Suprapubic skin (tissue), 3 donors: ENCODE data around the gene NAALADL2.

Source experiments
- EP300 ChIP-seq: sonication (generic); formaldehyde crosslinking; IDR thresholded peaks from one replicate; pipeline ENCODE4 v1.6.1; 2017; ENCODE audit warnings: antibody characterized with exemption
- POLR2A ChIP-seq, 2 donors: fragments of 450-650 bp; IDR thresholded peaks; one replicate each; pipeline ENCODE4 v1.6.1; 2017; ENCODE audit warnings: antibody characterized with exemption in 2 of 2, mild to moderate bottlenecking in 2 of 2, moderate library complexity in 2 of 2
- TF ChIP-seq, protein P1 (sequence below), 2 donors: fragments of 200-600 bp in 1 of 2; fragments of 450-650 bp in 1 of 2; sonication (generic) in 1 of 2; IDR thresholded peaks; one replicate each; pipeline ENCODE4 v1.5.1; 2016 to 2019; ENCODE audit warnings: antibody characterized with exemption in 2 of 2, mild to moderate bottlenecking in 1 of 2, moderate library complexity in 1 of 2

DNA sequence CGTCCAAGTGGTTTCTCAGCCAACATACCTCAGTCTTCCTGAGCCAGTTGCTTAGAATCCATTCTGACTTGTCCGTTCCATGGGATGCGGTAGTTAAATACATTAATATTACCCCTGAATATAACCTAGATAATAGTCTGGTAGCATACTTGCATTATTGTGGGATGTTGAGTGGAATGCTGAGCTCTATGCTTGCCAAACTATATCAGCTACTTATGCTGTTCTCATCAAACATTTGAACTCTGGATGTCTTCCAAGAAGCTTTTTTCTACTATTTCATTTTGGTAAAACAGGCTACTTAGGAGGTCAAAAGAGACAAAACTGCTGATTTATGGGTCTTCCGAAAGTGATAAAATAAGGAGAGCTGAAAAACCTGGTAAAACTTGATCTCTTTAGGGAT lies 429.5 kb downstream of the NAALADL2 start:
- TF ChIP-seq, protein P1, sequence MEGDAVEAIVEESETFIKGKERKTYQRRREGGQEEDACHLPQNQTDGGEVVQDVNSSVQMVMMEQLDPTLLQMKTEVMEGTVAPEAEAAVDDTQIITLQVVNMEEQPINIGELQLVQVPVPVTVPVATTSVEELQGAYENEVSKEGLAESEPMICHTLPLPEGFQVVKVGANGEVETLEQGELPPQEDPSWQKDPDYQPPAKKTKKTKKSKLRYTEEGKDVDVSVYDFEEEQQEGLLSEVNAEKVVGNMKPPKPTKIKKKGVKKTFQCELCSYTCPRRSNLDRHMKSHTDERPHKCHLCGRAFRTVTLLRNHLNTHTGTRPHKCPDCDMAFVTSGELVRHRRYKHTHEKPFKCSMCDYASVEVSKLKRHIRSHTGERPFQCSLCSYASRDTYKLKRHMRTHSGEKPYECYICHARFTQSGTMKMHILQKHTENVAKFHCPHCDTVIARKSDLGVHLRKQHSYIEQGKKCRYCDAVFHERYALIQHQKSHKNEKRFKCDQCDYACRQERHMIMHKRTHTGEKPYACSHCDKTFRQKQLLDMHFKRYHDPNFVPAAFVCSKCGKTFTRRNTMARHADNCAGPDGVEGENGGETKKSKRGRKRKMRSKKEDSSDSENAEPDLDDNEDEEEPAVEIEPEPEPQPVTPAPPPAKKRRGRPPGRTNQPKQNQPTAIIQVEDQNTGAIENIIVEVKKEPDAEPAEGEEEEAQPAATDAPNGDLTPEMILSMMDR (IDR thresholded peaks at IDR 0.05): no peak
- TF ChIP-seq EP300 (no peak), POLR2A (IDR thresholded peaks at IDR 0.05) (no peak)
